ENCODE data around the gene GAN. TPM values are rescaled to one million over a fixed set of nuclear protein-coding genes. Genes with fewer than 3 reads are reported as not detected.

GAN gene
- total and polyA plus RNA-seq, 9 of the 15 experiments (the other 6 are each of a cell fraction or from before 2014, with no cell fraction given), result 0.83 to 15.1 (median 5.2) TPM

DNA sequence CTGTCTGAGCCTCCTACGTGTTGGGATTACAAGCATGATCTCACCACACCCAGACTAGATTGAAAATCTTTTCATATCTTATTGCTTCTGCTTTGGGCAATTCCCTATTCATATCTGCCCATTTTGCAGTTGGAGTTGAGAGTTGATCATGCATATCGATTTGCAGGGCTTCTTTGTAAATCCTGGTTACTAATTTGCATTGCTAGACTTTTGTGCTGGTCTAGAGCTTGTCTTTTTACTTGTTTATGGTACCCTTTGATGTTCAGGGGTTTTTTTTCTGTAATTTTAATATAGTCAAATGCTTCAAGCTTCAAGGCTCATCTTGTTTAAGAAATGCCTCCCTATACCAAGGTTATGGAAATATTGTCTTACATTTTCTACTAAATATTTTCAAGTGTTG, 106.4 kb downstream of the GAN start:
- no peaks in the 10 kb centered on the region for H3K4me1 ChIP-seq (replicated peaks in 1 of 2; ENCODE audit: control insufficient read depth in 2 of 2, insufficient read depth in 2 of 2, low read length in 2 of 2)
- DNase-seq (ENCODE audit: extremely low read depth in 1 of 4, low spot score in 3 of 4), result no peak
- no peak overlapping the region for H2AFZ ChIP-seq (ENCODE audit: low read depth, low read length)
- H3K79me2 ChIP-seq (ENCODE audit: control insufficient read depth, insufficient read depth, low read length), result no peaks in the 10 kb centered on the region
- no peak overlapping the region for H3K4me3 ChIP-seq
- WGBS (ENCODE audit: insufficient coverage, low coverage, missing lambda C conversion rate), result 20% methylated on average over 2 of the region's 2 CpGs
- ATAC-seq, result no peak
- ChIA-PET CTCF (ENCODE audit: low intra/inter-chr PET ratio) (no interaction called here), POLR2A (interaction anchor here (0.9 to 2.1 kb wide), 2 partner anchors 10 to 126 kb away, joined by 3 to 6 read pairs; no protein-coding TSS in a partner anchor)
- no peak overlapping the region for H3K27ac ChIP-seq (ENCODE audit: extremely low read depth, low read depth, low read length)
- no peak for FAIRE-seq
- H3K4me2 ChIP-seq (ENCODE audit: insufficient read depth, low read length), result no peak overlapping the region
- TF ChIP-seq TCF7L2 (IDR thresholded peaks at IDR 0.05; ENCODE audit: low read depth, low read length), result no peak
- TF ChIP-seq, protein P1, sequence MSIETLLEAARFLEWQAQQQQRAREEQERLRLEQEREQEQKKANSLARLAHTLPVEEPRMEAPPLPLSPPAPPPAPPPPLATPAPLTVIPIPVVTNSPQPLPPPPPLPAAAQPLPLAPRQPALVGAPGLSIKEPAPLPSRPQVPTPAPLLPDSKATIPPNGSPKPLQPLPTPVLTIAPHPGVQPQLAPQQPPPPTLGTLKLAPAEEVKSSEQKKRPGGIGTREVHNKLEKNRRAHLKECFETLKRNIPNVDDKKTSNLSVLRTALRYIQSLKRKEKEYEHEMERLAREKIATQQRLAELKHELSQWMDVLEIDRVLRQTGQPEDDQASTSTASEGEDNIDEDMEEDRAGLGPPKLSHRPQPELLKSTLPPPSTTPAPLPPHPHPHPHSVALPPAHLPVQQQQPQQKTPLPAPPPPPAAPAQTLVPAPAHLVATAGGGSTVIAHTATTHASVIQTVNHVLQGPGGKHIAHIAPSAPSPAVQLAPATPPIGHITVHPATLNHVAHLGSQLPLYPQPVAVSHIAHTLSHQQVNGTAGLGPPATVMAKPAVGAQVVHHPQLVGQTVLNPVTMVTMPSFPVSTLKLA (conservative IDR thresholded peaks at IDR 0.05), result no peak
- TF ChIP-seq MAFF (IDR thresholded peaks at IDR 0.05; ENCODE audit: low read length), result no peak
- TF ChIP-seq ZNF174 (CRISPR knock-in tag; IDR thresholded peaks at IDR 0.05), result no peak
- TF ChIP-seq BHLHE40 (IDR thresholded peaks at IDR 0.05; ENCODE audit: low read length), result no peak
- no peak for TF ChIP-seq ZNF23 (CRISPR knock-in tag; IDR thresholded peaks at IDR 0.05)
- TF ChIP-seq ZNF165 (CRISPR knock-in tag; IDR thresholded peaks at IDR 0.05; ENCODE audit: borderline replicate concordance), result no peak
- TF ChIP-seq, protein P2, sequence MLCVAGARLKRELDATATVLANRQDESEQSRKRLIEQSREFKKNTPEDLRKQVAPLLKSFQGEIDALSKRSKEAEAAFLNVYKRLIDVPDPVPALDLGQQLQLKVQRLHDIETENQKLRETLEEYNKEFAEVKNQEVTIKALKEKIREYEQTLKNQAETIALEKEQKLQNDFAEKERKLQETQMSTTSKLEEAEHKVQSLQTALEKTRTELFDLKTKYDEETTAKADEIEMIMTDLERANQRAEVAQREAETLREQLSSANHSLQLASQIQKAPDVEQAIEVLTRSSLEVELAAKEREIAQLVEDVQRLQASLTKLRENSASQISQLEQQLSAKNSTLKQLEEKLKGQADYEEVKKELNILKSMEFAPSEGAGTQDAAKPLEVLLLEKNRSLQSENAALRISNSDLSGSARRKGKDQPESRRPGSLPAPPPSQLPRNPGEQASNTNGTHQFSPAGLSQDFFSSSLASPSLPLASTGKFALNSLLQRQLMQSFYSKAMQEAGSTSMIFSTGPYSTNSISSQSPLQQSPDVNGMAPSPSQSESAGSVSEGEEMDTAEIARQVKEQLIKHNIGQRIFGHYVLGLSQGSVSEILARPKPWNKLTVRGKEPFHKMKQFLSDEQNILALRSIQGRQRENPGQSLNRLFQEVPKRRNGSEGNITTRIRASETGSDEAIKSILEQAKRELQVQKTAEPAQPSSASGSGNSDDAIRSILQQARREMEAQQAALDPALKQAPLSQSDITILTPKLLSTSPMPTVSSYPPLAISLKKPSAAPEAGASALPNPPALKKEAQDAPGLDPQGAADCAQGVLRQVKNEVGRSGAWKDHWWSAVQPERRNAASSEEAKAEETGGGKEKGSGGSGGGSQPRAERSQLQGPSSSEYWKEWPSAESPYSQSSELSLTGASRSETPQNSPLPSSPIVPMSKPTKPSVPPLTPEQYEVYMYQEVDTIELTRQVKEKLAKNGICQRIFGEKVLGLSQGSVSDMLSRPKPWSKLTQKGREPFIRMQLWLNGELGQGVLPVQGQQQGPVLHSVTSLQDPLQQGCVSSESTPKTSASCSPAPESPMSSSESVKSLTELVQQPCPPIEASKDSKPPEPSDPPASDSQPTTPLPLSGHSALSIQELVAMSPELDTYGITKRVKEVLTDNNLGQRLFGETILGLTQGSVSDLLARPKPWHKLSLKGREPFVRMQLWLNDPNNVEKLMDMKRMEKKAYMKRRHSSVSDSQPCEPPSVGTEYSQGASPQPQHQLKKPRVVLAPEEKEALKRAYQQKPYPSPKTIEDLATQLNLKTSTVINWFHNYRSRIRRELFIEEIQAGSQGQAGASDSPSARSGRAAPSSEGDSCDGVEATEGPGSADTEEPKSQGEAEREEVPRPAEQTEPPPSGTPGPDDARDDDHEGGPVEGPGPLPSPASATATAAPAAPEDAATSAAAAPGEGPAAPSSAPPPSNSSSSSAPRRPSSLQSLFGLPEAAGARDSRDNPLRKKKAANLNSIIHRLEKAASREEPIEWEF (CRISPR knock-in tag; IDR thresholded peaks at IDR 0.05), result no peak
- TF ChIP-seq RNF2 (IDR thresholded peaks at IDR 0.05), result no peak
- no peak for TF ChIP-seq NFYB (IDR thresholded peaks at IDR 0.05; ENCODE audit: extremely low read depth, insufficient read length)
- no peak for TF ChIP-seq MCM3 (IDR thresholded peaks at IDR 0.05)
- H3K9me1 ChIP-seq (ENCODE audit: control insufficient read depth, insufficient read depth, low read length), result no peaks in the 10 kb centered on the region
- H3K27me3 ChIP-seq (ENCODE audit: control insufficient read depth in 2 of 2, insufficient read depth in 2 of 2, low read length in 2 of 2), result peaks cover 3 to 13% of the 10 kb centered on the region in 2 experiments; a peak in 1 of 5 replicates
- no peaks in the 10 kb centered on the region for H4K20me1 ChIP-seq (replicated peaks; ENCODE audit: control insufficient read depth, insufficient read depth, low read length)
- no peaks in the 10 kb centered on the region for H3K9me3 ChIP-seq (replicated peaks; ENCODE audit: control insufficient read depth, insufficient read depth, low read depth, low read length)
- no peaks in the 10 kb centered on the region for H3K36me3 ChIP-seq (ENCODE audit: control insufficient read depth, insufficient read depth, low read length)
- in situ Hi-C loops (cut with MboI), result no loop called here
- intact Hi-C loops (cut with micrococcal nuclease), result no loop called here
- no peak overlapping the region for H3K9ac ChIP-seq (ENCODE audit: insufficient read depth in 1 of 2, low read depth in 2 of 2, low read length in 2 of 2)
- BruUV-seq (replicated peaks), result no TSS peak
